ENCODE results near the gene RAB10. TPM values are rescaled to one million over a fixed set of nuclear protein-coding genes. Genes with fewer than 3 reads are reported as not detected.

Gene RAB10
- total RNA-seq, 1 experiment from 2014 or later: 138 TPM

- Histone ChIP-seq H3K36me3 (ENCODE audit: low read depth, low read length) (peaks cover 26% of the 10 kb centered on the region), H3K9ac (ENCODE audit: low read length) (no peak overlapping the region), H3K9me2 (replicated peaks; ENCODE audit: low read length) (no peaks in the 10 kb centered on the region), H2AFZ (ENCODE audit: low read length) (no peak overlapping the region), H3K4me2 (ENCODE audit: low read length) (no peak overlapping the region), H3K27me3 (ENCODE audit: low read length) (no peaks in the 10 kb centered on the region), H3K79me2 (ENCODE audit: low read length) (peaks cover 90% of the 10 kb centered on the region), H3F3A (ENCODE audit: low read length, unreplicated experiment) (peaks cover 5% of the 10 kb centered on the region), H4K20me1 (ENCODE audit: low read length) (no peaks in the 10 kb centered on the region), H3K4me3 (ENCODE audit: low read length) (no peak overlapping the region), H3K4me1 (ENCODE audit: insufficient read depth, low read length) (peaks cover 55% of the 10 kb centered on the region), H3K27ac (ENCODE audit: low read length) (peak overlapping the region; percentile 88; the same call in 1 of the 2 replicates), H3K9me3 (ENCODE audit: low read length) (peaks cover 11% of the 10 kb centered on the region)
- DNase-seq: no peak
- POLR2A ChIA-PET (ENCODE audit: unreplicated experiment): no interaction called here
- TF ChIP-seq EZH2 (IDR thresholded peaks at IDR 0.05; ENCODE audit: low read length, unreplicated experiment) (no peak), CTCF (conservative IDR thresholded peaks at IDR 0.05; ENCODE audit: low read depth, low read length) (no peak), EZH2phosphoT487 (IDR thresholded peaks at IDR 0.05; ENCODE audit: borderline replicate concordance, low read length) (no peak)
- CTCF ChIA-PET: no interaction called here
- no peak for ATAC-seq
- BruUV-seq (replicated peaks): no TSS peak
- intact Hi-C loops (cut with micrococcal nuclease): loop anchor here (10.0 kb wide), 1 partner anchor 207 kb away; the partner anchor contains the start of gene ASXL2
These were observed 47.7 kb downstream of the RAB10 start for GRCh38 chr2:26081556-26081955.

DNA sequence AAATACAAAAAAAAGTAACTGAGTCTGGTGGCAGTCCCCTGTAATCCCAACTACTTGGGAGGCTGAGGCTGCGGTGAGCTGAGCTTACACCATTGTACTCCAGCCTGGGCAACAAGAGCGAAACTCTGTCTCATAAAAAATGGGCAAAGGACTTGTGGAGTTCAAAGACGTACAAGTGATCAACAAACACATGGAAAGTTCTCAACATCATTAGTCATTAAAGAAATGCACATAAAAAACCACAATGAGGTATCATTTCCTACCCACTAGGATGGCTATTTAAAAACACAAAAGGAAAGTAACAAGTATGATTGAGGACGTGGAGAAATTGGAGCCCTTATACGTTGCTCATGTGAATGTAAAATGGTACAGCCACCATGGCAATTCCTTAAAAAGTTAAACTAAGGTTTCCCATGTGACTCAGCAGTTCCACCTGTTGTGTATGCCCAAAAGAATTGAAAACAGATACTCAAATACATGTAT lies 52.3 kb downstream of the RAB10 start:
- peak overlapping the region; percentile 52 for H3K4me2 ChIP-seq (ENCODE audit: low read length)
- H2AFZ ChIP-seq (ENCODE audit: low read length): no peak overlapping the region
- peaks cover 6% of the 10 kb centered on the region for H3K9me3 ChIP-seq (ENCODE audit: low read length)
- H3K4me3 ChIP-seq (ENCODE audit: low read length): peak overlapping the region; percentile 8; the same call in 1 of the 2 replicates
- peaks cover 15% of the 10 kb centered on the region; the same call in 1 of the 2 replicates for H4K20me1 ChIP-seq (ENCODE audit: low read length)
- peaks cover 26% of the 10 kb centered on the region for H3K36me3 ChIP-seq (ENCODE audit: low read depth, low read length)
- POLR2A ChIA-PET (ENCODE audit: unreplicated experiment): interaction anchor here (0.9 to 1.2 kb wide), 2 partner anchors 51 to 135 kb away, joined by 3 to 4 read pairs; no protein-coding TSS in a partner anchor
- H3K9ac ChIP-seq (ENCODE audit: low read length): peak overlapping the region; percentile 43; the same call in 1 of the 2 replicates
- H3K9me2 ChIP-seq (replicated peaks; ENCODE audit: low read length): no peaks in the 10 kb centered on the region
- H3K79me2 ChIP-seq (ENCODE audit: low read length): peaks cover 92% of the 10 kb centered on the region
- no peak for TF ChIP-seq EZH2phosphoT487 (IDR thresholded peaks at IDR 0.05; ENCODE audit: borderline replicate concordance, low read length)
- no peak for TF ChIP-seq EZH2 (IDR thresholded peaks at IDR 0.05; ENCODE audit: low read length, unreplicated experiment)
- no peak for TF ChIP-seq CTCF (conservative IDR thresholded peaks at IDR 0.05; ENCODE audit: low read depth, low read length)
- intact Hi-C loops (cut with micrococcal nuclease): loop anchor here (2.0 to 10.0 kb wide), 4 partner anchors 41 to 211 kb away; partner anchors contain the start of gene ASXL2
- peak overlapping the region; percentile 89 for H3K27ac ChIP-seq (ENCODE audit: low read length)
- no peaks in the 10 kb centered on the region for H3F3A ChIP-seq (ENCODE audit: low read length, unreplicated experiment)
- peaks cover 21% of the 10 kb centered on the region for H3K4me1 ChIP-seq (ENCODE audit: insufficient read depth, low read length)
- peak; percentile 97 for DNase-seq
- peak; percentile 93 for ATAC-seq
- BruUV-seq (replicated peaks): no TSS peak
- no peaks in the 10 kb centered on the region for H3K27me3 ChIP-seq (ENCODE audit: low read length)
- CTCF ChIA-PET: no interaction called here

- peak overlapping the region; percentile 52 for H3K4me2 ChIP-seq (ENCODE audit: low read length)
- CTCF ChIA-PET: no interaction called here
- no peaks in the 10 kb centered on the region for H3K9me2 ChIP-seq (replicated peaks; ENCODE audit: low read length)
- H3K36me3 ChIP-seq (ENCODE audit: low read depth, low read length): peaks cover 20% of the 10 kb centered on the region
- peak overlapping the region; percentile 8; the same call in 1 of the 2 replicates for H3K4me3 ChIP-seq (ENCODE audit: low read length)
- DNase-seq (no peak), ATAC-seq (no peak)
- H3F3A ChIP-seq (ENCODE audit: low read length, unreplicated experiment): no peaks in the 10 kb centered on the region
- TF ChIP-seq EZH2 (IDR thresholded peaks at IDR 0.05; ENCODE audit: low read length, unreplicated experiment): no peak
- TF ChIP-seq EZH2phosphoT487 (IDR thresholded peaks at IDR 0.05; ENCODE audit: borderline replicate concordance, low read length): no peak
- TF ChIP-seq CTCF (conservative IDR thresholded peaks at IDR 0.05; ENCODE audit: low read depth, low read length): no peak
- POLR2A ChIA-PET (ENCODE audit: unreplicated experiment): interaction anchor here (1.2 kb wide), 1 partner anchor 135 kb away, joined by 4 read pairs; no protein-coding TSS in a partner anchor
- no peaks in the 10 kb centered on the region for H3K27me3 ChIP-seq (ENCODE audit: low read length)
- no peak overlapping the region for H2AFZ ChIP-seq (ENCODE audit: low read length)
- H4K20me1 ChIP-seq (ENCODE audit: low read length): peaks cover 15% of the 10 kb centered on the region; the same call in 1 of the 2 replicates
- peak overlapping the region; percentile 43 for H3K9ac ChIP-seq (ENCODE audit: low read length)
- H3K9me3 ChIP-seq (ENCODE audit: low read length): no peaks in the 10 kb centered on the region
- peak overlapping the region; percentile 89 for H3K27ac ChIP-seq (ENCODE audit: low read length)
- no TSS peak for BruUV-seq (replicated peaks)
- intact Hi-C loops (cut with micrococcal nuclease): loop anchor here (2.0 to 10.0 kb wide), 4 partner anchors 41 to 212 kb away; partner anchors contain the start of gene ASXL2
- H3K79me2 ChIP-seq (ENCODE audit: low read length): peaks cover 92% of the 10 kb centered on the region
- peaks cover 21% of the 10 kb centered on the region for H3K4me1 ChIP-seq (ENCODE audit: insufficient read depth, low read length)
These were observed 52.9 kb downstream of the RAB10 start for GRCh38 chr2:26086779-26087178.
